LoVo (cell line): Measurements from ENCODE around the gene GTF3C2.
"Not testable (repeated sequence)": the region's sequence is repeated elsewhere in the genome, so short reads cannot be mapped to it uniquely, and the experiment has no call there.

Experiments used
- DNase-seq: peaks from one replicate; pipeline ENCODE4 v3.0.0-alpha.2; 2016; ENCODE audit warnings: low spot score

Gene GTF3C2

DNA sequence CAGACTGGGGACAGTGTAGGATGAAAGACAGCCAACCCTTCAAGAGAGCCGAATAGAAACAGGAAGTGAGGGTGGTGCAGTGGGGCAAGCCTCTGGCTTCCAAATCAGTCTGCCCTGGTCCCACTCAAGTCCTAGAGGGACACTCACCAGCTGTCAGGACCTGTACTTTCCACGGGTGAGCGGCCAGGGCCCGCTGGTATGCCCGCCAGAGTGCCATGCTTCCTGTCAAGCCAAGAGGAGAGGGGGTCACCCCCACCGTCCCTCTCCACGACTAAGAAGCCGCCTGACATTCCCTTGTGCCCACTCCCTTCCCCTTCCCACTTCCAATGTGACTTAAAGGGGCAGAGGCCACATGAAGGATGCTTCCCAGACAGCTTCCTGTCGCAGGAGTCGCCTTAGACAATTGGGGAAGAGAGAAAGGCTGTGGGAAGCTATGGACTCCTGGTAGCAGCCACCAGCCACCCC is 34.2 kb downstream of the GTF3C2 start:
- peak; percentile 16 for DNase-seq

DNA sequence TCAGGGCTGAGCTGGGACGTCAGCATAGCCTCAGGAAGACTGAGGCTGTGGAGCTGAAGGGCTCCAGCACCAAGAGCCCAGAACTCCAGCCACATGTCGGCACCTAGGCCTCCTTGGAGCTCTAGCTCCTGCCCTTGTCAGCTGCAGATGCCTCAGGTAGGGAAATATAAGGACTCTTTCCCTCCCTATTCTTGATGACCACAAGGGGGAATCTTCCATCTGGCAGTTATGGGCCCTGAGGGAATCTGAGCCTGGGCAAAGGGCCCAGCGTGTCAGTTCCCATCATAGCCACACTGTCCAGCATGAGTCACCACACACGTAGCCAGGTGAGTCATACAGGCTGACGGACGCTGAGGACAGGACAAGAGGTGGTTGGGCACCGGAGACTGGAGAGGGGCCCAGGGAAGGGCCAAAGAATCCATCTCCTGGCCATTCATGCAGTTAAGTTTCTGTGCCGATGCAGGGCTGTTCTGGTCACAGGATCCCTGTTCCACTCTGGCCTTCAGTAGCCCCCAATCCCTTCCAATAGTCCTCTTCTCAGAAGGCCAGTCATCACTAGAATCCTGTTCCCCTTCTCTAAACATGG is 35.5 kb downstream of the GTF3C2 start:
- DNase-seq: peak; percentile 94

DNA sequence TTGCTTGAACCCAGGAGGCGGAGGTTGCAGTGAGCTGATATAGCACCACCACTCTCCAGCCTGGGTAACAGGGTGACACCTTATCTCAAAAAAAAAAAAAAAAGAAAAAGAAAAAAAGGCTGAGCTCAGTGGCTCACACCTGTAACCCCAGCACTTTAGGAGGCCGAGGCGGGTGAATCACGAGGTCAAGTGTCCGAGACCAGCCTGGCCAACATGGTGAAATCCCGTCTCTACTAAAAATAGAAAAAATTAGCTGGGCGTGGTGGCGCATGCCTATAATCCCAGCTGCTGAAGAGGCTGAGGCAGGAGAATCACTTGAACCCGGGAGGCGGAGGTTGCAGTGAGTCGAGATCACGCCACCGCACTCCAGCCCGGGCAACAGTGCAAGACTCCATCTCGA is 36.7 kb downstream of the GTF3C2 start:
- DNase-seq: not testable (repeated sequence)

DNA sequence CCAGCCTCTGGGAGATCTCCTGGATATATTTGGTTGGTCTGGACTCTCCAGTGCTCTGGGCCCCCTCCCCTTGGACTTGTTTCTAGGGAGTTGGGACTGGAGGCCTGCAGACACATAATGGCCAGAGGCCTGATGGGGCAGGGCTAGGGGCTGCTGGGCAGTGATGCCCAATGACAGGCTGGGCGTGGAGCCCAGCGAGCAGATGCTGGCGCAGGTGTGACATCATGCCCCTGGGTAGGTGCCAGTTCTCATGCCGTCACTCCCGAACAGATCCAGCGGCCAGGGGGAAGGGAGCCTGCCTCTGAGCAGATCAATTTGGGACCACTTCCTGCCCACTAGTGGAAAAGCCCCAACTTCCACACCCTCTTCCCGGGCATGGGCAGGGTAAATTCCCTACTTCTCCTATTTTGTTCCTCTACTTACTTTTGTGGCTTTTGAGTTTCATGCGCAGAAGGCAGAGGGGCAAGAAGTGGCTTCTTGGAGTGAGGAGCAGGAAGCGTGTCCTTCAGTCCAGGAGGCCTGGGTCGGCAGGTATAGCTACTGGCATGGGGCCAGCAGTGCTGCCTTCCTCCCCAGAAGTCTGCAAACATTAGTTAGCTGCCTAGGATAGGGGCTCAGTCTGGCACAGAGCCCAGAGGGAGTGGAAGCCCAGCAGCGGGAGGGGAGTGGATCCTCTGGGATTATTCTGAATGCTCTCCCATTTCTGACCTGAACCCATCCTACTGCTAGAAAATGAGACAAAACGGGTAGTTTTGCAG is 39.7 kb downstream of the GTF3C2 start:
- no peak for DNase-seq

DNA sequence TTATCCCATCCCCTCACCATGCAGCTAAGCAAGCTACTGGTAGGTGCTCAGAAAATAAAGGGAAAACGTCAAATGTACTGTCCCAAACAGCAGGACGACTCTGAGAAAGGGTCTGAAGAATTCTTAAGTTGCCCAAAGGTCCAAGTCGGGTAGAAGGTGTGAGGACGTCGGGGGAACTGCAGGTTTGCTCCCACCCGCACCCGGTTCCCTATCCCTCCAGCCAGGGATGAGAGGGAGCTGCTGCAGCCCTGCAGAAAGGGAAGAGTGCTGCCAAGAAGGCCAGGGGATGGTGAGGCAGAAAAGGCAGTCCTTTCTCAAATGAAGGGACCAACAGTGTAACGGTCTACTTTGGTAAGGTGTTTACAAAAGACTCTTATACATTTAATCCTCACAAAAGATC is 41.4 kb downstream of the GTF3C2 start:
- no peak for DNase-seq

DNA sequence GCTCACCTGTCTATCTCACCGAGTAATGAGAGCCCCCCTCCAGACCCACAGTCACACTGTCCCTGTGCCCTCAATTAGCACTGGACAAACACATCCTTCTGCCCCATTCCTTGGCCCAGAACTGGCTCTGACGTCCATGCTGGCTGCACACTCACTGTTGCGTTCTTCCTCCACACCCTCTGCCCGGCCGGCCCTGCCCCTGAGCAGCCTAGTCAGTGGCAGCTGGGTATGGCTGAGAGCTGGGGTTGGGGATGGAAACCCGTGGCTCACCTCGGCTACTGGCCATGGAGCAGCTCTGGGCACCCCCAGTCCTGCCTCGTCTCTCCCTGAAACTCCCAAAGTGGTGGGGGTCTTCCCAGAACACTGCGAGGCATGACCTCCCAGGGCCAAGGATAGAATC is 41.9 kb downstream of the GTF3C2 start:
- DNase-seq: no peak

DNA sequence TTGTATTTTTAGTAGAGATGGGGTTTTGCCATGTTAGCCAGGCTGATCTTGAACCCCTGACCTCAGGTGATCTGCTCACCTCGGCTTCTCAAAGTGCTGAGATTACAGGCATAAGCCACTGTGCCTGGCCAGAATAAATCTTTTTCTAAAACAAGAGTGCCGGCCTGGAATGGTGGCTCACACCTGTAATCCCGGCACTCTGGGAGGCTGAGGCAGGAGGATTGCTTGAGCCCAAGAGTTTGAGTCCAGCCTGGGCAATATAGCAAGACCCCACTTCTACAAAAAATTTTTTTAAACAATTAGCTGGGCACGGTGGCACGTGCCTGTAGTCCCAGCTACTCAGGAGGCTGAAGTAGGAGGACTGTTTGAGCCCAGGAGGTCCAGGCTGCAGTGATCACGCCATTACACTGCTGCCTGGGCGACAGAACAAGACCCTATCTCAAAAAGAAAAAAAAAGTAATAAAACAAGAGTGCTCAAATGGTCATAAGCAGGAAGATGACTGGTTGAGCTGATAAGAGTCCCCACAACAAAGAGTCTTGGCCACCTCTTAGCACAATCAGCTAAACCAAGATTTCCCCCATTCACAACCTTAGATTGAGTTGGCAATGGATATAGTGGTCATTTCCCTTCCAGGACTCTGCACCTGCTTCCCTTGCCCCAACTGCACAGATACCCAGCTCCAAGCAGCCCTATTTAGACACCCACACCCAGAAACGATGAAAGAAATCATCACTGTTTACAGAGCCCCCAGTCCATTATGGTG is 42.5 kb downstream of the GTF3C2 start:
- no peak for DNase-seq

DNA sequence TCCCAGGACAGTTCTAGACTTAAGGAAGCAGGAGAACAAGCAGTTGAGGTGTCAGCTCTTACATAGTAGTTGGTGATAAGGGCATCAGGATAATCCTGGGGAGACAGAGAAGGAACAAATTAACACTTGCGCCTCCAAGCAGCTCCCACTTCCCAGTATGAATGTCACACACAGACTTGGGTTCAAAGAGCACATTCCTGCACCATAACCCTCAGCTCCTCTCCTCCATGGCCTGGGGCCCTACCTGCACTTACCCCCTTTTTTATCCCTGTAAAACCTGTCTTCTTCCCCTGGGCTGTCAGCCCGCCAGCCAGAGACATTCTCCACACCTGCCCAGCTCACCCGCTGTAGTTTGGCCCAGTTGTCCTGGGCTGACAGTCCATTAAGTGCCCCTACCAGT is 44.4 kb downstream of the GTF3C2 start:
- DNase-seq: no peak

DNA sequence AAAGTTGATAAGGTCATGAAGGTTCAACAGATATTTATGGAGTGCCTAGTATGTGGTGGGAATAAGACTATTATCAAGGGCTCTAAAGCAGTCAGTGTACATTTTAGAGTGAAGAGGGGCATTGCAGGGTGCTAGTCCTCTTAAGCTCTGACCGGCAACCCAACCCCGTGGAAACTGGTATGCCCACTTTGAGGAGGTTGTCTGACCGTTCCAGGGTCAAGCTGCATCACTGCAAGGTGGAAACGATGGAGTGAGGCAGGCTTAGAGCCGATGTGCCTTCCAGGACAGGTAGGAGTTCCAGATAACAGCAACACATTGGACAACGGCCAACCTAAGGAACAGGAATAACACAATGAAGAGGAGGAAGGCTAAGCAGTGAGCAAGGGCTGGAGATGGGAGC is 46.9 kb downstream of the GTF3C2 start:
- DNase-seq: no peak

DNA sequence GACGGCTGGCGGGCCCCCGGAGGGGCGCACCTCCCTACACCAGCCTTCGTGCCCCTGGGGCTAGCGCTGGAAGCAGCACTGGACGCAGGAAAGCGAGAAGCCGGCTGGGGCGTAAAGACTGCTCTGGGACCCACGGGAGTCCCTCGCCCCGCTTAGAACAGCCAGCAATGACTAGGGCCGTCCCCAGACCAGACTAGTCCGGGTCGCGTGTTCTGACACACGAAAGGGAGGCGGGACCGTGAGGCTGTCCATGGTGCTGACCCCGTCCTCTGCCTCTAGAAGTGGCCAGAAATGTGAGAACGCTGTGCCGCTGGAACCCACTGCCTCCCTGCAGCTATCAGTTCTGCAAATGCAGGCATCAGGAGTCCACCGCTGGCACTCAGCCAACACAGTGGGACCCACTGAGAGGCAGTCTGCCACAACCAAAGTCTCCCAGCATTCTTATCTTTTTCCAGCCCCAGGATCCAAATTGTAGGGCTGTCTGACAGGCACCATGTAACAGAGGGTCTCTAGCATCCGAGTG is 48.1 kb downstream of the GTF3C2 start, which contains the start of gene UCN:
UCN (minus strand) TSS at position 87 of the 523 bp plus-strand sequence. CDS start 550 bp downstream, outside the sequence.
- DNase-seq: no peak

DNA sequence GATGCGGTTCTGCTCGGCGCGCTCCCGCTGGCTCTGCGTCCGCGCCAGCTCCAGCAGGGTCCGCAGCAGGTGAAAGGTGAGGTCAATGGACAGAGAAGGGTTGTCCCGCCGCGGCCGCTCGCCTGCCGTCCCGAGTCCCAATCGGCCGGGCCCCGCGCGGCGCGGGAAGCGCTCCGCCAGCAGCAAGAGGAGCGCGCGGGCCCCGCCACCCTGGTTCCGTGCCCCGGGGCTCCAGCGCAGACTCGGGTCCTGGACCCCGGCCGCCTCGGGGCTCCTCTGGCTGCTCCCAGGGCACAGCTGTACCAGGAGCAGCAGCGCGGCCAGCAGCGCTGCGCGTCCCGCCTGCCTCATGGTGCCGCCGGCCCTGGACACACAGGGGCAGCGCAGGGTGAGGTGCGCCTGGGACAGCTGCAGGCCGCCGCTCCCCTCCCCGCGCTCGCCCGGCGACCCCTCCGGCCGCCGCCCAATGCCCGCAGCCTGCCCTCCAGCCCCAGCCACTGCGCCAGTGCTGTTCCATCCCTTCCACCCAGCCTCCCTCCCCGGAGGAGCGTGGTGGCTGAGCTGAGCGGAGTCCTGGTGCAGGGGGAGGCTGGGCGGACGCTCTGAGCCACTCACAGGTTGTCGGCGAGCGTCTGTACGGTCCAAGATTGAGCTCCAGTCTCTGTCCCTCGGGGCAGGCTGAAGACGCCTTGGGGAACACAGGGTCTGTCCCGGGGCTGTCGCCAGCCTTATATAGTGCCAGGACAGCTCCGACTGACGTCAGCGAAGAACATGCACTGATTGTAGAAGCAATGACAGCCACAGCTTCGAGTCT is 48.8 kb downstream of the GTF3C2 start:
- no peak for DNase-seq

DNA sequence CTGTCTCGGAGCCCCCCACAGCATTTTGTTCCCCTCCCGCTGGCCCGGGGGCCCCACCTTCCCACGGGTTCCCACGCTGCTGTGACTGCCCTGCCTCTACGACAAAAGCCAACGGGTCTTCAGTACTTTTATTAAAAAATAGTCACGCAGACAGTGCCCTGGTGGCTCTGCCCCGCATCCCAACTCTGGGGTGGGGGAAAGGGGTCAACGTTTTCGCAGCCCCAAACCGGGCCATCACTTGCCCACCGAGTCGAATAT is 49.3 kb downstream of the GTF3C2 start:
- DNase-seq: no peak

DNA sequence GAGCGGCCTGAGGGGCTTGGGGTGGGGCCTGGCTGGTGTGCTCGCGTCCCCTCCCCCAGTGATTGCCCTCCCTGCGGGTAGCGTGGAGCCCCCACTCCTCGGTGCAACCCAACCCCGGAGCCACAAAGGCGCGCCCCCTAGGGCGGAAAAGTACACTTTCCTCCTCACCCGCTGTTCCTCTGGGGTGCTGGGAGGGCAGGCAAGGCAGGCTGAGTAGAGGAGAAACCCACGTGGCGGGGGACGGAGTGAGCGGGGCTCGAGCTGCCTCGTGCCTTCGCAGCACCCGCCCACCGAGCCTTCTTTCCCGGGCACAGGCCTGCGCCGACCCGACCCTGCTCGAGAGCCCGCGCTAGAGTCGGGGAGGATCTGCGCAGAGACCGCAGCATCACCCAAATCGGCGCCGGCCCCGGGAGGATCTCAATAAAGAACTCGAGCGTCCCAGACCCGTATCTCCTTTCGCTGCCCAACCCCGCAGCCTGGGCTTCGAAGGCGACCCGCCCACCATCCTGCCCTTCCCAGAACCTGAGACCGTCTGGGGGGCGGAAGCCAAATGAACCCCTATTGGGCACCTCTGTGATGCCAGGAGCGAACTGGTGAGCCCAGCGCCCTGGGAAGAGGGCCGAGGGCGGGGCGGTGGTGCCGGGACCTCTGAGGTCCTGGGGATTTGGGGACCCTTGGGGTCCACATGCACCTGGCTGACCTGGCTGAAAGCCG is 49.8 kb downstream of the GTF3C2 start:
- DNase-seq: no peak

DNA sequence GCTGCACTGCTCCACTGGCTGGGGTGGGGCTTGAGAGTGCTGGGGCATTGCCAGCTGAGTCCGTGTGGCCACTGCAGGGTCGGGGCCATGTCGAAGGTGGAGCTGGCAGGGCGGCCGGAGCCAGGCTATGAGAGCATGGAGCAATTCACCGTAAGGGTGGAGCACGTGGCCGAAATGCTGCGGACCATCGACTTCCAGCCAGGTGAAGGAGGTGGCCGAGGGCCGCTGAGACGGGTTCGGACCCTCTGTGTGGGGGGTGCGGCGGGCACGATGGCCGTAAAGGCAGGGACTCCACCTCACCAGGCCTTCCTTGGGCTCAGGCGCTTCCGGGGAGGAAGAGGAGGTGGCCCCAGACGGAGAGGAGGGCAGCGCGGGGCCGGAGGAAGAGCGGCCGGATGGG is 50.4 kb downstream of the GTF3C2 start:
- no peak for DNase-seq

DNA sequence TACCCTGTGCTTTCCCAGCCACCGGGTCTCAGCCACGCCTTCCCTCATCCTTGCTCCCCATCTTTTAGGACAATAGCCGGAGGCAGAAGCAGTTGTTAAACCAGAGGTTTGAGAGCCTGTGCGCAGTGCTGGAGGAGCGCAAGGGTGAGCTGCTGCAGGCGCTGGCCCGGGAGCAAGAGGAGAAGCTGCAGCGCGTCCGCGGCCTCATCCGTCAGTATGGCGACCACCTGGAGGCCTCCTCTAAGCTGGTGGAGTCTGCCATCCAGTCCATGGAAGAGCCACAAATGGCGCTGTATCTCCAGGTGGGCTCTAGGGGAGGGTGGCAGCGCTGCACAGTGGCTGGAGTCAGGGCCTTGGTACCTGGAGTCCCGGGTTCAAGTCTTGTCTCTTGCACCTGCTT is 51.0 kb downstream of the GTF3C2 start:
- DNase-seq: no peak

DNA sequence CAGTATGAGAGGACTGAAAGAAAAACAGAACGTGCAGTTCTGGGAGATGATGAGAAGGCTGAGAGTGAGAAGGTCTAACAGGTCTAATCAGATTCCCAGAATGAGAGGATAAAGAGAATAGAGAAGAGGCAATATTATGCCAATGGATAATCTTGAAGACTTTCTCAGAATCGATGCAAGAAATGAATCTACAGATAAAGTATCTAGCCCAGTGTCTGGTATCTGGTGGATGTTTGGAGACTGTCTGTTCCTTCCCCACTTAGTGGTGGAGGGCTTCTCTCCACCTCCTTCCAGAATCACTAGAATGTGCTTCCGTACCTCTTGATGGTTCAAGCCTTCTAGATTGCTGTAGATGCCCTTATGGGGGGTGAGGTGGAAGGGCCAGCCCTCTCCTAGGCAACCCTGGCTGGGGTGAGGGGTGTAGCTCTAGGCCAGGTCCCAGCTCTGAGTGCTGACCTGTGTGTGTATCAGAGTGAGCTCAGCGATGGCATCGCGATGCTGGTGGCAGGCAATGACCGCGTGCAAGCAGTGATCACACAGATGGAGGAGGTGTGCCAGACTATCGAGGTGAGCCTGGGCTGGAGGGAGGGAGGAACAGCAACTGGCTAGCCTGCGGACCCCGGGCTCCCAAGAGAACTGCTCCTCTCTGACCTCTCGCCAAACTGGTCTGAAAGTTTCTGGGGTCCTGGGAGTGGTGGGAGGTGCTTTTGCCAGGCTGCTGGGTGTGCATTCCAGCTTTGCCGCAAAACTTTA is 51.9 kb downstream of the GTF3C2 start:
- no peak for DNase-seq

DNA sequence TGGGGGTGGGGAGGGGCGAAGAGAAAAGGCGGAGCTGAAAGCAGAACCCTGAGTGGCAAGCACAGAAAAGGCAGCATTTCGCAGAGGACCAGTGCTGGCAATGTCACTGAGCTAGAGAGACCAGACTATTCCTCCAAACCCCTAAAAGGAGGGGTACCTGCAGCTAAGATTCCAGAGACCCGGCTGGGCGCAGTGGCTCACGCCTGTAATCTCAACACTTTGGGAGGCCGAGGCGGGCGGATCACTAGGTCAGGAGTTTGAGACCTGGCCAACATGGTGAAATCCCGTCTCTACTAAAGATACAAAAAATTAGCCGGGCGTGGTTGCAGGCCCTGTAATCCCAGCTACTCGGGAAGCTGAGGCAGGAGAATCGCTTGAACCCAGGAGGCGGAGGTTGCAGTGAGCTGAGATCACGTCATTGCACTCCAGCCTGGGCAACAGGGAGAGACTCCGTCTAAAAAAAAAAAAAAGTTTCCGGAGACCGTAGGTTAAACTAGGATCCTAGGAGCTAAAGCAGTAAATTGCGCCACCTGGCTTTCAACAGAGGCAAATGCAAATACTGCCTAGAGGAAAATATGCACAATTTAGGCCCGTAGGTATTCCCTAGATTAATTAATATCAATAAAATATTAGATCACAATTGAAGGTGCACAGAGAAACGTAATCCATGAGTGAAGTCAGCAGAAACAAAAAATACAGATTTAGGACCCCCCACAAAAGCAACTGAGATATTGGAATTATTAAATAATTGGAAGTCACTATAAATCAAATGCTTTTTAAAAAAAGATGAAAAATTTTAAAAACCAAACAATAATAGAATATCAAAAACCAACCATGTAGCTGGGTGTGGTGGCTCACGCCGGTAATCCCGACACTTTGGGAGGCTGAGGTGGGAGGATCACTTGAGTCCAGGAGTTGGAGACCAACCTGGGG is 53.2 kb downstream of the GTF3C2 start:
- DNase-seq: peak; percentile 82

DNA sequence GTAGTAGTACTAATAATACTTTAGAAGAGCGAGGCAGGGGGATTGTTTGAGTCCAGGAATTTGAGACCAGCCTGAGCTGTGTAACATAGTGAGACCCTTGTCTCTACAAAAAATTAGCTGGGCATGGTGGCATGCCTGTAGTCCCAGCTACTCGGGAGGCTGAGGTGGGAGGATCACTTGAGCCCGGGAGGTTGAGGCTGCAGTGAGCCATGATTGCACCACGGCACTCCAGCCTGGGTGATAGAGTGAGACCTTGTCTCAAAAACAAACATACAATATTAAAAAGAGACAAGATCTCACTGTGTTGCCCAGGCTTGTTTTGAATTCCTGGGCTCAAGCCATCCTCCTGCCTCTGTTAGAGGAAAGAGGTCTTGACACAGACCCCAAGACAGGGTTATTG is 56.0 kb downstream of the GTF3C2 start:
- not testable (repeated sequence) for DNase-seq

DNA sequence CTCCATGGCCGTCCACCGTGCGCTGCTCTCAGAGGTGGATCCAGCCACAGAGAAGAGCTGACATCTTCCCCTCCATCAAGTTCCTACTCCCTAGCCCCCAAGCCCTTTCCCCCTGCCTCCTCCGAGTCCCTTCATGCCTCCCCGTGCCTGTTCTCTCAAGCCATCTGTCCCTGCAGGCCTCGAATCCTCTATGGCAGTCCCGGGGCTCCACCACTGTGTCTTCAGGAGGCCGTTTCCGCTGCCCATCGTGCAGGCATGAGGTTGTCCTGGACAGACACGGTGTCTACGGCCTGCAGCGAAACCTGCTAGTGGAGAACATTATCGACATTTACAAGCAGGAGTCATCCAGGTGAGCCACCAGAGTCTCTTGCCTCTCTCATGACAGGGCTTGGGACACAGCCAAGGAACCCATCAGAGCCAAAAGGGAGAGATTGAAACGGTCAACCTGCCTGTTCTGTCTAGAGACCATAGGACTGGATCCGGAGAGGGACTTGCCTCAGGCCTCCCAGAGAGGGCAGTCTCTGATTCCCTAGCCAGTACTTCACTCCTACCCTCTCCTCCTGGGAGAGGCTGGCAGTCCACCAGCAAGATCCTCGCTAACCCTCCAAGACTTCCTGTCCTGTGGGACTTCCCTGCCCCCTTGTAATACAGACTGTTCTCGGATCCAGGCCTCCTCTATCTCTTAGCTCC is 58.0 kb downstream of the GTF3C2 start:
- no peak for DNase-seq
